ENCODE data around the gene DPP6. TPM values are rescaled to one million over a fixed set of nuclear protein-coding genes. Genes with fewer than 3 reads are reported as not detected.

DPP6 gene
- total RNA-seq, 1 donor from 2014 or later: 0.48 TPM

DNA sequence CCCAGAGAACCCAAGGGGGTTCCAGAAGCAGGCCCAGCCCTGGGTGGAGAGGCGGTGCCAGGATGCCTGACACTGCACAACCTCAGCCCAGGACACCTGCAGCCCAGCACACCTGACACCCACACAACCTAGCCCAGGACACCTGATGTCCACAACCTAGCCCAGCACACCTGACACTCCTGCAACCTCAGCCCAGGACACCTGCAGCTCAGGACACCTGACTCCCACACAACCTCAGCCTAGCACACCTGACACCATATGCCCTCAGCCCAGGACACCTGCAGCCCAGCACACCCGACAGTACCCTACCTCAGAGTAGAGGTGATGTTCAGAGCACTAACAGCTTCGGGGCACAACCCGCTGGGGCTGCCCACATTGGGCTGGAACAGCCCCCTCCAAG, 863.4 kb downstream of the DPP6 start:
- TF ChIP-seq, protein P1, sequence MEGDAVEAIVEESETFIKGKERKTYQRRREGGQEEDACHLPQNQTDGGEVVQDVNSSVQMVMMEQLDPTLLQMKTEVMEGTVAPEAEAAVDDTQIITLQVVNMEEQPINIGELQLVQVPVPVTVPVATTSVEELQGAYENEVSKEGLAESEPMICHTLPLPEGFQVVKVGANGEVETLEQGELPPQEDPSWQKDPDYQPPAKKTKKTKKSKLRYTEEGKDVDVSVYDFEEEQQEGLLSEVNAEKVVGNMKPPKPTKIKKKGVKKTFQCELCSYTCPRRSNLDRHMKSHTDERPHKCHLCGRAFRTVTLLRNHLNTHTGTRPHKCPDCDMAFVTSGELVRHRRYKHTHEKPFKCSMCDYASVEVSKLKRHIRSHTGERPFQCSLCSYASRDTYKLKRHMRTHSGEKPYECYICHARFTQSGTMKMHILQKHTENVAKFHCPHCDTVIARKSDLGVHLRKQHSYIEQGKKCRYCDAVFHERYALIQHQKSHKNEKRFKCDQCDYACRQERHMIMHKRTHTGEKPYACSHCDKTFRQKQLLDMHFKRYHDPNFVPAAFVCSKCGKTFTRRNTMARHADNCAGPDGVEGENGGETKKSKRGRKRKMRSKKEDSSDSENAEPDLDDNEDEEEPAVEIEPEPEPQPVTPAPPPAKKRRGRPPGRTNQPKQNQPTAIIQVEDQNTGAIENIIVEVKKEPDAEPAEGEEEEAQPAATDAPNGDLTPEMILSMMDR (IDR thresholded peaks at IDR 0.05; ENCODE audit: insufficient read depth, low read depth, low read length): no peak
- TF ChIP-seq EZH2 (IDR thresholded peaks at IDR 0.05; ENCODE audit: insufficient read depth, low read length): no peak
- no peak overlapping the region for H3K27ac ChIP-seq (ENCODE audit: low read depth, low read length)
- peaks cover 10% of the 10 kb centered on the region for H3K27me3 ChIP-seq (ENCODE audit: insufficient read depth, low read length)
- H4K20me1 ChIP-seq (ENCODE audit: insufficient read depth, low read length): no peaks in the 10 kb centered on the region
- Mint-ChIP-seq H3K9me3 (ENCODE audit: unreplicated experiment) (peaks cover 6% of the 10 kb centered on the region), H3K4me1 (ENCODE audit: low read depth, unreplicated experiment) (peaks cover 2% of the 10 kb centered on the region), H3K27me3 (ENCODE audit: low read depth, unreplicated experiment) (peaks cover 34% of the 10 kb centered on the region), H3K4me3 (ENCODE audit: unreplicated experiment) (no peak overlapping the region), H3K36me3 (ENCODE audit: low read depth, unreplicated experiment) (no peaks in the 10 kb centered on the region), H3K27ac (ENCODE audit: unreplicated experiment) (no peak overlapping the region)
- DNase-seq (ENCODE audit: low read depth): no peak
- FAIRE-seq: no peak
- no peak overlapping the region for H3K9ac ChIP-seq (ENCODE audit: low read length)
- H3K4me3 ChIP-seq (ENCODE audit: insufficient read depth, low read depth, low read length): no peak overlapping the region
- no peak overlapping the region for H3K4me2 ChIP-seq (ENCODE audit: low read length)
- H3K79me2 ChIP-seq (ENCODE audit: insufficient read depth, low read length): no peaks in the 10 kb centered on the region
- H2AFZ ChIP-seq (ENCODE audit: low read depth, low read length): no peak overlapping the region
- peaks cover 3% of the 10 kb centered on the region for H3K9me3 ChIP-seq (ENCODE audit: insufficient read depth, low read depth, low read length)
- no peaks in the 10 kb centered on the region for H3K36me3 ChIP-seq (ENCODE audit: insufficient read depth, low read length)
- no peaks in the 10 kb centered on the region for H3K4me1 ChIP-seq (ENCODE audit: insufficient read depth, low read length)

DNA sequence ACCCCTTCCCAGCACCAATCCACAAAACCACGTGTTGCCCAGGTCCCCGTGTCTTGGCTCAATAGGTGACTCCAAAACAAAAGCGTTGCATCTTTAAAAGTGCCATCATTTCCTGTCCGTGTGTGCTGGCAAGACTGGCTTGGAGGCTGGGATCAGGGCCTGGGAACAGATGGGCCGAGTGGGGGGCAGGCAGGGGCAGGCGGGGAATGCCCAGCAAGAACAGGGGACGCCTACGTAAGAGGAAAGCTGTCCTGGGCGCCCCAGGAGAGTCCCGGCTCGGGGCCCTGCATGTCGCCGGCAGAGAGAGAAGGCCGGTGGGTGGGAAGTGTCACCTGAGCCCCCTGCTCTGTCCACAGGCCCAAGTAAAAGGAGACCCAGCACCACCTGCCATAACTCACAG, 864.2 kb downstream of the DPP6 start:
- Histone ChIP-seq H3K4me3 (ENCODE audit: insufficient read depth, low read depth, low read length) (no peak overlapping the region), H3K36me3 (ENCODE audit: insufficient read depth, low read length) (no peaks in the 10 kb centered on the region), H2AFZ (ENCODE audit: low read depth, low read length) (no peak overlapping the region), H4K20me1 (ENCODE audit: insufficient read depth, low read length) (no peaks in the 10 kb centered on the region), H3K9me3 (ENCODE audit: insufficient read depth, low read depth, low read length) (no peaks in the 10 kb centered on the region), H3K27me3 (ENCODE audit: insufficient read depth, low read length) (peaks cover 10% of the 10 kb centered on the region), H3K27ac (ENCODE audit: low read depth, low read length) (no peak overlapping the region), H3K4me1 (ENCODE audit: insufficient read depth, low read length) (no peaks in the 10 kb centered on the region), H3K9ac (ENCODE audit: low read length) (no peak overlapping the region), H3K79me2 (ENCODE audit: insufficient read depth, low read length) (no peaks in the 10 kb centered on the region), H3K4me2 (ENCODE audit: low read length) (no peak overlapping the region)
- FAIRE-seq (no peak), DNase-seq (ENCODE audit: low read depth) (no peak)
- TF ChIP-seq, protein P1 (IDR thresholded peaks at IDR 0.05; ENCODE audit: insufficient read depth, low read depth, low read length): no peak
- TF ChIP-seq EZH2 (IDR thresholded peaks at IDR 0.05; ENCODE audit: insufficient read depth, low read length): no peak
- H3K27me3 Mint-ChIP-seq (ENCODE audit: low read depth, unreplicated experiment): peaks cover 31% of the 10 kb centered on the region
- no peak overlapping the region for H3K4me3 Mint-ChIP-seq (ENCODE audit: unreplicated experiment)
- no peaks in the 10 kb centered on the region for H3K9me3 Mint-ChIP-seq (ENCODE audit: unreplicated experiment)
- no peak overlapping the region for H3K27ac Mint-ChIP-seq (ENCODE audit: unreplicated experiment)
- no peaks in the 10 kb centered on the region for H3K36me3 Mint-ChIP-seq (ENCODE audit: low read depth, unreplicated experiment)
- H3K4me1 Mint-ChIP-seq (ENCODE audit: low read depth, unreplicated experiment): no peaks in the 10 kb centered on the region

DNA sequence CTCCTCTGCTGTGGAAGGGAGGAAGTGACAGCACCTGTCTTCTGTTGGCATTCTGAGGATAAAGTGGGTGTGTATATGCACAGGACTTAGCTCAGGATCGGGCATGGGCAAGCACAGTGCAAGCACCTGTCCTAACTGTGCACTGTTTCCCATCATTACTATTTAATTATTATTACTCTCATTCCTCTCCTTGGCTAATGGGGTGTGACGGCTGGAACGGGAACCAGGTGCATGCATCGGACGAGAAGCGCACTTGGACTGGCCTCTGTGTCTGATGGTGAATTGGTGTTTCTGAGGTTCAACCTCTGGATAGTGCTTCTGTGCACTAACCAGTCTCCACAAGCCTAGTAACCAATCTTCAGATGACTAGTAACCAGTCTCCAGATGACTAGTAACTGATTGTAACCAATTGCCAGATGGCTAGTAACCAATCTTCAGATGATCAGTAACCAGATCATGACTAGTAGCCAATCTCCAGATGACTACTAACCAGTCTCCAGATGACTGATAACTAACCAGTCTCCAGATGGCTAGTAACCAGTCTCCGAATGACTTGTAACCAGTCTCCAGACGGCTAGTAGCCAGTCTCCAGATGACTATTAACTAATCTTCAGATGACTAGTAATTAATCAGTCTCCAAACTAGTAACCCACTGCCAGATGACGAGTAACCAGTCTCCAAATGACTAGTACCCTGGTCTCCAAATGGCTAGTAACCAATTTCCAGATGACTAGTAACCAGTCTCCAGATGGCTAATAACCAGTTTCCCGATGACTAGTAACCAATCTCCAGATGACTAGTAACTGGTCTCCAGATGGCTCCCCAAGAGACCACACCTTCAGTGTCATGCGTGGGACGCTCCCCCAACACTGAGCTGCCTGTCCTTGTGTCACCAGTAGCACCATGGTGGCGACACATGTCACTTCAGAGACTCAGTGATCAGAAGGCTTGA, 864.9 kb downstream of the DPP6 start:
- Mint-ChIP-seq H3K4me1 (ENCODE audit: low read depth, unreplicated experiment) (no peaks in the 10 kb centered on the region), H3K36me3 (ENCODE audit: low read depth, unreplicated experiment) (no peaks in the 10 kb centered on the region), H3K4me3 (ENCODE audit: unreplicated experiment) (no peak overlapping the region), H3K27me3 (ENCODE audit: low read depth, unreplicated experiment) (peaks cover 36% of the 10 kb centered on the region), H3K9me3 (ENCODE audit: unreplicated experiment) (no peaks in the 10 kb centered on the region), H3K27ac (ENCODE audit: unreplicated experiment) (no peak overlapping the region)
- TF ChIP-seq EZH2 (IDR thresholded peaks at IDR 0.05; ENCODE audit: insufficient read depth, low read length): no peak
- TF ChIP-seq, protein P1 (IDR thresholded peaks at IDR 0.05; ENCODE audit: insufficient read depth, low read depth, low read length): no peak
- no peak overlapping the region for H3K4me3 ChIP-seq (ENCODE audit: insufficient read depth, low read depth, low read length)
- no peak for DNase-seq (ENCODE audit: low read depth)
- H4K20me1 ChIP-seq (ENCODE audit: insufficient read depth, low read length): no peaks in the 10 kb centered on the region
- no peak overlapping the region for H2AFZ ChIP-seq (ENCODE audit: low read depth, low read length)
- H3K9me3 ChIP-seq (ENCODE audit: insufficient read depth, low read depth, low read length): no peaks in the 10 kb centered on the region
- no peak overlapping the region for H3K9ac ChIP-seq (ENCODE audit: low read length)
- no peaks in the 10 kb centered on the region for H3K36me3 ChIP-seq (ENCODE audit: insufficient read depth, low read length)
- H3K27ac ChIP-seq (ENCODE audit: low read depth, low read length): no peak overlapping the region
- H3K4me1 ChIP-seq (ENCODE audit: insufficient read depth, low read length): no peaks in the 10 kb centered on the region
- FAIRE-seq: no peak
- peaks cover 10% of the 10 kb centered on the region for H3K27me3 ChIP-seq (ENCODE audit: insufficient read depth, low read length)
- no peak overlapping the region for H3K4me2 ChIP-seq (ENCODE audit: low read length)
- no peaks in the 10 kb centered on the region for H3K79me2 ChIP-seq (ENCODE audit: insufficient read depth, low read length)
